Measurements from ENCODE around the gene CPEB3.
"Not testable (repeated sequence)": the region's sequence is repeated elsewhere in the genome, so short reads cannot be mapped to it uniquely, and the experiment has no call there.

The CPEB3 gene

GRCh38 chr10:92290837-92291615 lies at the start of gene CPEB3, which contains the start of gene MARCHF5:
Gene CPEB3, minus strand, starts transcription at chr10:92291078. Its CDS starts 50,728 bp downstream, at chr10:92240350.
Gene MARCHF5, plus strand, starts transcription at chr10:92291167. Its CDS starts 328 bp downstream, at chr10:92291495.
- no peaks in the 10 kb centered on the region for H3K27me3 Mint-ChIP-seq (ENCODE audit: low read depth)
- TF ChIP-seq, protein P1, sequence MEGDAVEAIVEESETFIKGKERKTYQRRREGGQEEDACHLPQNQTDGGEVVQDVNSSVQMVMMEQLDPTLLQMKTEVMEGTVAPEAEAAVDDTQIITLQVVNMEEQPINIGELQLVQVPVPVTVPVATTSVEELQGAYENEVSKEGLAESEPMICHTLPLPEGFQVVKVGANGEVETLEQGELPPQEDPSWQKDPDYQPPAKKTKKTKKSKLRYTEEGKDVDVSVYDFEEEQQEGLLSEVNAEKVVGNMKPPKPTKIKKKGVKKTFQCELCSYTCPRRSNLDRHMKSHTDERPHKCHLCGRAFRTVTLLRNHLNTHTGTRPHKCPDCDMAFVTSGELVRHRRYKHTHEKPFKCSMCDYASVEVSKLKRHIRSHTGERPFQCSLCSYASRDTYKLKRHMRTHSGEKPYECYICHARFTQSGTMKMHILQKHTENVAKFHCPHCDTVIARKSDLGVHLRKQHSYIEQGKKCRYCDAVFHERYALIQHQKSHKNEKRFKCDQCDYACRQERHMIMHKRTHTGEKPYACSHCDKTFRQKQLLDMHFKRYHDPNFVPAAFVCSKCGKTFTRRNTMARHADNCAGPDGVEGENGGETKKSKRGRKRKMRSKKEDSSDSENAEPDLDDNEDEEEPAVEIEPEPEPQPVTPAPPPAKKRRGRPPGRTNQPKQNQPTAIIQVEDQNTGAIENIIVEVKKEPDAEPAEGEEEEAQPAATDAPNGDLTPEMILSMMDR (IDR thresholded peaks at IDR 0.05; ENCODE audit: unreplicated experiment in 3 of 3) = peak; percentile 67 to 76 (median 73)
- H3K4me3 Mint-ChIP-seq = peak within 1 kb of the TSS; percentile 96 to 97 (median 96)

GRCh38 chr10:92329927-92330326 lies 39.0 kb upstream of the CPEB3 start:
- H3K36me3 Mint-ChIP-seq (ENCODE audit: low read depth) = peaks cover 12% of the 10 kb centered on the region
- H3K9me3 Mint-ChIP-seq; H3K4me3 Mint-ChIP-seq; H3K27ac Mint-ChIP-seq; H3K27me3 Mint-ChIP-seq (ENCODE audit: low read depth); H3K4me1 Mint-ChIP-seq: not testable (repeated sequence)

More at GRCh38 chr10:92290837-92291615, at the start of gene CPEB3, which contains the start of gene MARCHF5:
- H3K36me3 Mint-ChIP-seq (ENCODE audit: low read depth) = peaks cover 15% of the 10 kb centered on the region
- H3K9me3 Mint-ChIP-seq = no peaks in the 10 kb centered on the region
- H3K27ac Mint-ChIP-seq = peak within 1 kb of the TSS; percentile 86 to 93 (median 93)
- H3K4me1 Mint-ChIP-seq = peaks cover 30% of the 10 kb centered on the region

- no peak overlapping the region for H3K4me3 Mint-ChIP-seq
- H3K27ac Mint-ChIP-seq = no peak overlapping the region
- H3K9me3 Mint-ChIP-seq = no peaks in the 10 kb centered on the region
- no peaks in the 10 kb centered on the region for H3K27me3 Mint-ChIP-seq (ENCODE audit: low read depth)
- TF ChIP-seq, protein P1 (IDR thresholded peaks at IDR 0.05; ENCODE audit: unreplicated experiment in 3 of 3) = no peak
- peaks cover 17% of the 10 kb centered on the region for H3K36me3 Mint-ChIP-seq (ENCODE audit: low read depth)
- H3K4me1 Mint-ChIP-seq = no peaks in the 10 kb centered on the region
These were observed 38.1 kb upstream of the CPEB3 start for GRCh38 chr10:92328993-92329392.

- H3K27me3 Mint-ChIP-seq (ENCODE audit: low read depth) = no peaks in the 10 kb centered on the region
- no peak overlapping the region for H3K27ac Mint-ChIP-seq
- TF ChIP-seq, protein P1 (IDR thresholded peaks at IDR 0.05; ENCODE audit: unreplicated experiment in 3 of 3) = no peak
- H3K36me3 Mint-ChIP-seq (ENCODE audit: low read depth) = peaks cover 23% of the 10 kb centered on the region
- no peak overlapping the region for H3K4me3 Mint-ChIP-seq
- H3K9me3 Mint-ChIP-seq = peaks cover 7% of the 10 kb centered on the region
- H3K4me1 Mint-ChIP-seq = no peaks in the 10 kb centered on the region
These were observed 36.9 kb upstream of the CPEB3 start for GRCh38 chr10:92327445-92328433.

DNA sequence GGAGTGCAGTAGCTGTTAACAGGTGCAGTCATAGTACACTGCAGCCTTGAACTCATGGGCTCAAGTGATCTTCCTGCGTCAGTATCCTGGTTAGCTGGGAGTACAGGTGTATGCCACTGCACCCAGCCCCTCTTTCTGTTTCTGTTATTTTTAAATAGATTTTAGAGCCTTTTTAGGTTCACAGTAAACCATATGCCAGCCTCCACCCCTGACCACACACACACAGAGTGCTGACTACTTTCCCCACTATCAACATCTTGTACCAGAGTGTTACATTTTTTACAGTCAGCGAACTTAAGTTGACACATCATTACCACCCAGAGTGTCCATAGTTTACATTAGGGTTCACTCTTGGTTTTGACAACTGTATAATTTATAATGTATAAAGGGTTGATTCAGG lies 32.2 kb upstream of the CPEB3 start:
- no peaks in the 10 kb centered on the region for H3K4me1 Mint-ChIP-seq
- H3K27ac Mint-ChIP-seq = no peak overlapping the region
- TF ChIP-seq, protein P1 (IDR thresholded peaks at IDR 0.05; ENCODE audit: unreplicated experiment in 3 of 3) = no peak
- peaks cover 15% of the 10 kb centered on the region for H3K9me3 Mint-ChIP-seq
- peaks cover 60% of the 10 kb centered on the region for H3K36me3 Mint-ChIP-seq (ENCODE audit: low read depth)
- H3K4me3 Mint-ChIP-seq = no peak overlapping the region
- no peaks in the 10 kb centered on the region for H3K27me3 Mint-ChIP-seq (ENCODE audit: low read depth)

- Mint-ChIP-seq H3K27me3 (ENCODE audit: low read depth) (no peaks in the 10 kb centered on the region), H3K4me3 (no peak overlapping the region), H3K4me1 (no peaks in the 10 kb centered on the region), H3K36me3 (ENCODE audit: low read depth) (peaks cover 55% of the 10 kb centered on the region), H3K9me3 (peaks cover 3% of the 10 kb centered on the region), H3K27ac (no peak overlapping the region)
- TF ChIP-seq, protein P1 (IDR thresholded peaks at IDR 0.05; ENCODE audit: unreplicated experiment in 3 of 3) = no peak
These were observed 25.7 kb upstream of the CPEB3 start for GRCh38 chr10:92316610-92317009.
